Muscle of leg (tissue), 11 donors: ENCODE measurements around the gene COG1. TPM values are rescaled to one million over a fixed set of nuclear protein-coding genes. Genes with fewer than 3 reads are reported as not detected.

Experiments
- DNase-seq: peaks from one replicate; pipeline ENCODE4 v3.0.0; 2013
- H3K27ac ChIP-seq: one replicate; pipeline ENCODE4 v1.5.1; 2013; ENCODE audit warnings: mild to moderate bottlenecking, low read length, control low read depth
- H3K27me3 ChIP-seq: one replicate; pipeline ENCODE4 v1.6.1; 2013; ENCODE audit warnings: low read length; ENCODE audit not compliant: control insufficient read depth, insufficient read depth
- H3K36me3 ChIP-seq: one replicate; pipeline ENCODE4 v1.6.1; 2013; ENCODE audit warnings: low read length; ENCODE audit not compliant: control insufficient read depth, insufficient read depth
- H3K4me1 ChIP-seq: one replicate; pipeline ENCODE4 v1.6.1; 2013; ENCODE audit warnings: low read length; ENCODE audit not compliant: control insufficient read depth, insufficient read depth
- H3K4me3 ChIP-seq: one replicate; pipeline ENCODE4 v1.5.1; 2013; ENCODE audit warnings: low read length, control low read depth
- H3K9me3 ChIP-seq: replicated peaks from 2 replicates; pipeline ENCODE4 v1.6.1; 2013; ENCODE audit warnings: low read depth, low read length; ENCODE audit not compliant: control insufficient read depth
- WGBS: methylation state at CpG from one replicate; pipeline ENCODE4 v1.1.5; 2013; ENCODE audit warnings: missing lambda C conversion rate; ENCODE audit not compliant: insufficient coverage; 5-methylcytosine and 5-hydroxymethylcytosine counted together
- polyA plus RNA-seq, 8 donors: library from polyadenylated mRNA; unstranded; fragments of 120-200 nt; gene quantifications; one replicate each; pipeline versions ENCODE4 v1.2.1 to v1.2.3, GENCODE V29; 2013; ENCODE audit warnings: inconsistent platforms in 1 of 8, low replicate concordance in 1 of 8; ENCODE audit not compliant: insufficient read length in 8 of 8, insufficient read depth in 1 of 8
- total RNA-seq: library from RNA; stranded (reverse); fragments of 120-200 nt; gene quantifications from one replicate; pipeline ENCODE4 v1.2.4, GENCODE V29; 2013

COG1 gene
- total and polyA plus RNA-seq, 9 donors = 23.3 to 41.8 (median 30.6) TPM

GRCh38 chr17:73210002-73210678 lies 17.3 kb downstream of the COG1 start:
- WGBS = 58% methylated on average over 3 of the region's 8 CpGs

GRCh38 chr17:73211745-73212144 lies 18.9 kb downstream of the COG1 start:
- peaks cover 35% of the 10 kb centered on the region for H3K36me3 ChIP-seq
- H3K27ac ChIP-seq = no peak overlapping the region
- WGBS = 82% methylated on average over 4 of the region's 13 CpGs
- no peaks in the 10 kb centered on the region for H3K4me1 ChIP-seq
- DNase-seq = no peak
- H3K27me3 ChIP-seq = no peaks in the 10 kb centered on the region
- H3K9me3 ChIP-seq = no peaks in the 10 kb centered on the region
- no peak overlapping the region for H3K4me3 ChIP-seq

More at GRCh38 chr17:73210002-73210678, 17.3 kb downstream of the COG1 start:
- Histone ChIP-seq H3K27ac (no peak overlapping the region), H3K9me3 (no peaks in the 10 kb centered on the region), H3K4me1 (peaks cover 2% of the 10 kb centered on the region), H3K36me3 (peaks cover 42% of the 10 kb centered on the region), H3K4me3 (no peak overlapping the region), H3K27me3 (no peaks in the 10 kb centered on the region)
- no peak for DNase-seq

GRCh38 chr17:73214008-73214407 lies 21.2 kb downstream of the COG1 start:
- no peaks in the 10 kb centered on the region for H3K4me1 ChIP-seq
- no peak overlapping the region for H3K27ac ChIP-seq
- DNase-seq = no peak
- H3K27me3 ChIP-seq = no peaks in the 10 kb centered on the region
- peaks cover 16% of the 10 kb centered on the region for H3K36me3 ChIP-seq
- H3K9me3 ChIP-seq = no peaks in the 10 kb centered on the region
- no peak overlapping the region for H3K4me3 ChIP-seq

- Histone ChIP-seq H3K9me3 (no peaks in the 10 kb centered on the region), H3K27ac (no peak overlapping the region), H3K36me3 (peaks cover 9% of the 10 kb centered on the region), H3K27me3 (no peaks in the 10 kb centered on the region), H3K4me3 (no peak overlapping the region), H3K4me1 (no peaks in the 10 kb centered on the region)
- no CpG with 5 or more reads among the region's 4 CpGs for WGBS
- no peak for DNase-seq
These were observed 22.0 kb downstream of the COG1 start for GRCh38 chr17:73214851-73215250.

GRCh38 chr17:73215447-73215846 lies 22.6 kb downstream of the COG1 start:
- Histone ChIP-seq H3K4me1 (no peaks in the 10 kb centered on the region), H3K36me3 (peaks cover 9% of the 10 kb centered on the region), H3K27me3 (no peaks in the 10 kb centered on the region), H3K4me3 (no peak overlapping the region), H3K9me3 (no peaks in the 10 kb centered on the region), H3K27ac (no peak overlapping the region)
- 80% methylated on average over 1 of the region's 2 CpGs for WGBS
- DNase-seq = no peak

GRCh38 chr17:73223626-73224230 lies 30.9 kb downstream of the COG1 start:
- H3K36me3 ChIP-seq = no peaks in the 10 kb centered on the region
- H3K4me1 ChIP-seq = peaks cover 2% of the 10 kb centered on the region
- no peaks in the 10 kb centered on the region for H3K27me3 ChIP-seq
- no peaks in the 10 kb centered on the region for H3K9me3 ChIP-seq
- H3K4me3 ChIP-seq = no peak overlapping the region
- H3K27ac ChIP-seq = no peak overlapping the region
- WGBS = no CpG with 5 or more reads among the region's 2 CpGs
- no peak for DNase-seq

GRCh38 chr17:73224237-73224636 lies 31.4 kb downstream of the COG1 start:
- DNase-seq = no peak
- no CpG with 5 or more reads among the region's 2 CpGs for WGBS
- peaks cover 6% of the 10 kb centered on the region for H3K4me1 ChIP-seq
- no peak overlapping the region for H3K27ac ChIP-seq
- H3K27me3 ChIP-seq = no peaks in the 10 kb centered on the region
- no peaks in the 10 kb centered on the region for H3K36me3 ChIP-seq
- no peak overlapping the region for H3K4me3 ChIP-seq
- no peaks in the 10 kb centered on the region for H3K9me3 ChIP-seq

- DNase-seq = no peak
- H3K36me3 ChIP-seq = no peaks in the 10 kb centered on the region
- WGBS = 92% methylated on average over 2 of the region's 5 CpGs
- H3K4me3 ChIP-seq = no peak overlapping the region
- H3K4me1 ChIP-seq = peaks cover 6% of the 10 kb centered on the region
- no peaks in the 10 kb centered on the region for H3K9me3 ChIP-seq
- H3K27ac ChIP-seq = no peak overlapping the region
- no peaks in the 10 kb centered on the region for H3K27me3 ChIP-seq
These were observed 31.9 kb downstream of the COG1 start for GRCh38 chr17:73224663-73225305.

- Histone ChIP-seq H3K4me1 (peaks cover 13% of the 10 kb centered on the region), H3K27me3 (no peaks in the 10 kb centered on the region), H3K27ac (no peak overlapping the region), H3K36me3 (no peaks in the 10 kb centered on the region), H3K4me3 (no peak overlapping the region), H3K9me3 (no peaks in the 10 kb centered on the region)
- 100% methylated on average over 1 of the region's 3 CpGs for WGBS
- no peak for DNase-seq
These were observed 33.8 kb downstream of the COG1 start for GRCh38 chr17:73226556-73227172.

GRCh38 chr17:73227379-73227778 lies 34.5 kb downstream of the COG1 start:
- Histone ChIP-seq H3K4me1 (peaks cover 13% of the 10 kb centered on the region), H3K27ac (no peak overlapping the region), H3K9me3 (no peaks in the 10 kb centered on the region), H3K4me3 (no peak overlapping the region), H3K36me3 (no peaks in the 10 kb centered on the region), H3K27me3 (no peaks in the 10 kb centered on the region)
- WGBS = no CpG with 5 or more reads among the region's 3 CpGs
- no peak for DNase-seq
